ENCODE results near the gene RAD51B.
"Not testable (repeated sequence)": the region's sequence is repeated elsewhere in the genome, so short reads cannot be mapped to it uniquely, and the experiment has no call there.

Gene RAD51B

DNA sequence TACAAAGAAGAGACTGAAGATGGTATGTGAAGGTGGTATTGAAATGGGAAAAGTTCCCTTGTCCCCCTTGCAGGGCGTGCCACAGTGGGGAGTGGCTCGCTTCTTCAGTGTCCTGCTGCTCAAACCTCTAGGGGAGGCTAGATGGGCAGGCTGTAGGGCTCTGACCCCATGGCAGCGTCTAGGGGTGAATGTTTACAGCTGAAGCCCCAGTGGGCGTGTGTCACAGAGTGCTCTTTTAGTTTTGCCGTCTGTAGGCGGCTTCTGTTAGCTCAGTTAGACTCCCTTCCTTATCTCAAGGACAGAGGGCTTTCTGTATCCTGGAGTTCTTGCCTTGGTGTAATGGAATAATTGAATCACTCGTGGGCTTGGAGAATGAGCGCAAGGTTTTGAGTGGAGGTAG lies 266.2 kb downstream of the RAD51B start:
- no peak for DNase-seq

DNA sequence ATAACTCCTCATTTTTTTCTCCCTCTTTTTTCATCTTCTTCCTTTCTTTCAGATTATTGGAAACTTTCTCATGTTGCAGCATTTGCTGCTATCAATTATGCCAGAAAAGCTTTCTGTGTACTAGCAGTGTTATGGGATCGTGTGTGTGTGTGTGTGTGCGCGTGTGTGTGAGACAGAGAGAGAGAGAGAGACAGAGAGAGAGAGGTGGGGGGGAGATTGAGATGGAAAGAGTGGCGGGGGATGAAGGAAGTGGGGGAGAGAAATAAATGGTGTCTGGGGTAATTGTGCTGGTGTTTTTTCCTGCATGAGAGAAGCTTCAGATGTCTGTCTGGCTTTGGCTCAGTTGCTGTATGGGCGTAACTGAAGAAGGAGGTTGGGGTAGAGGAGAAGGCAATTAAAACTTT lies 268.9 kb downstream of the RAD51B start:
- DNase-seq, result peak; percentile 40

GRCh38 chr14:68089146-68089731 lies 269.7 kb downstream of the RAD51B start:
- DNase-seq, result peak; percentile 89

DNA sequence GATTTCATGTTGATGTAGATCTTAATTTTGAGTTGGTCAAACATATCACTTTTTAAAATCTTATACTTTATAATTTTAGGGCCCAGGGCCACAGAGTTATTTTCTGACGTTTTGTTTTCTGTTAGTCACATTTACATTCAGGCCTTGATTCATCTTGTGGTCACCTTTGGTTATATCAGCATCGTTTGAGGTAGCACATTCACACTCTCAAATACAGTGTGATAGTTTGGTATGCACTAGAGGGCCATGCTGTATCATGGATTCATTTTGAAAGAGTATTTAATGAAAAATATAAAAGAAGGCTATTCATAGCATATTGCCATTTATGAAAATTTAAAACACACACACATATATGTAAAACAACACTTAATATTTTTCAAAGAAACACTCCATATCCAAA lies 274.6 kb downstream of the RAD51B start:
- no peak for DNase-seq

- DNase-seq, result no peak
Measured at GRCh38 chr14:68094752-68095151, 275.2 kb downstream of the RAD51B start.

- no peak for DNase-seq
Measured at GRCh38 chr14:68097727-68098126, 278.1 kb downstream of the RAD51B start.

DNA sequence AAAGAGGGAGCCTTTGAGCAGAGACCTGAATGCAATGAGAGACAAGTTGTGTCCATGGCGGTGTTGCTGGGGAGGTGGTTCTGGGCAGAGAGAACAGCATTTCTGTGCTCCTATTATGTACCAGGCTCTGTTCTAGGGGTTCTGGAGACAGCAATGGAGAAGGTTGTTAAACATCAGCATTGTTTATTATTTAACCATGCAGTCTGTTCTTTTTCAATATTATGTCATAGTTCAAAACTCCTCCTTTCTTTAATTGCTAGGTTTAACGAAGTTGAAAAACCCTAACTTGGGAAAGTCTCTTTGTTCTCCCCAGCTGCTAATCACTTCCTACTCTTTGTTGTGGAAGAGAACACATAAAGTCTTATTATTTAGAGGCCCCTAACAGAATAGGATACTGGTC lies 279.3 kb downstream of the RAD51B start:
- DNase-seq, result no peak

DNA sequence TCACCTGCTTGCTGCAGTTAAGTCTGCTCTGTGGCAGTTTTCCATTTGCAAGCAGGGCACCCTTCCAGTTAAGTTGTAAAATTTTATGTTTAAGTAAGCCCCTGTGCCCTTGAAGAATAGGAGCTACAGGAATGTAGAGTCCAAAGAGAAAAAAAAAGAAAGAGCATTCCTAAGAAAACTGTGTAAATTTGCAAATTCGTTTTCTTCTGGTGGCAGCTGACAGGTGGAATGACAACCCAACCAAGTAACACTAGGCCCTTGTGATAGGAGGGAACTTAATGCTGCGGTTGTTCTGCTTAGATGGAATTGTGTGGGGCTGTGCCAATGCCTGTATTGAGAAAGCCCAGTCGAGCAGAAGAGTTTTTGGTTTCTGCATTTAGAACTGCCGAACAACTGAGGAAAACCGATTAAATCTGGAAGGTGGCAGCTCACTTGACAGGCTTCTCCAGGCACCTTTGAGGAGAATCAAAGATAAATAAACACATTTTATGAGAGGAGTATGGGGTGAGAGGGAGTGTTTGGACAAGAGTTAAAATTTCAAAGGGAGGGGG lies 280.0 kb downstream of the RAD51B start:
- DNase-seq, result no peak

GRCh38 chr14:68101715-68102301 lies 282.2 kb downstream of the RAD51B start:
- not testable (repeated sequence) for DNase-seq

DNA sequence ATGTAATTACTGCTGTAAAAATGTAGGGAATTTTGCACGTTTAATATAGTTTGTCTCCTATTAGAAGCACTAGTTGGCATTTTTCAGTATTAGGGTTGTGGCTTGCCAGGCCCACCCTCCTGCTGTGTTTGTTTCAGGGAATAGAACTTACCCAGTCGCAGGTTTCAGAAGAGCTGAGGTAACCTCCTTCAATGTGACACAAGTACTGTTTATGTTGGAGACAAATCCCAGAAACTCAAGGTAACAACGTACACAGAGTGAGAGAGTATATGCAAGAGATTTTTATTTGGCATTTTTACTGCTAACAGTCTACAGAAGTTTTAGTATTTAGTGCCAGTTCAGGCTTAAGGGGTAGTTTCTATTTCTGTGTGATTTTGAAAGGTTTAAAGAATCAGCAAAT lies 284.3 kb downstream of the RAD51B start:
- no peak for DNase-seq

DNA sequence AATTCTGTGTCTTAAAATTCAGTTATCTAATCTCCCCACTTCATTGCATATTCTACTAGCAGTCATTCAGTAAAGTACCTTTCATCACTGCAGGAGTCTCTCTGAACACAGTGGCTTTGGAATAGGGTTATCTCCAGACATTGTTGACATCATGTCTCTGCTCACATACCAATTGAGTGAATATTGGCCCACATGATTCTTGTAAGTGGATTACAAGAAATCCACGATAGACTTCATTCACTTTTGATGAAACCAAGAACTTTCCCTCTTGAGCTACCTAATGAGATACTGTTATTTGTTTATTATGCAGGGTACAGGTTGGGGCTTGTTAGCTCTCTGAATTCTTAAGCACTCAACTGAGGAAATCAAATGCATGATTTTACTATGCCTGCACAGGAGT lies 284.9 kb downstream of the RAD51B start:
- DNase-seq, result no peak

DNA sequence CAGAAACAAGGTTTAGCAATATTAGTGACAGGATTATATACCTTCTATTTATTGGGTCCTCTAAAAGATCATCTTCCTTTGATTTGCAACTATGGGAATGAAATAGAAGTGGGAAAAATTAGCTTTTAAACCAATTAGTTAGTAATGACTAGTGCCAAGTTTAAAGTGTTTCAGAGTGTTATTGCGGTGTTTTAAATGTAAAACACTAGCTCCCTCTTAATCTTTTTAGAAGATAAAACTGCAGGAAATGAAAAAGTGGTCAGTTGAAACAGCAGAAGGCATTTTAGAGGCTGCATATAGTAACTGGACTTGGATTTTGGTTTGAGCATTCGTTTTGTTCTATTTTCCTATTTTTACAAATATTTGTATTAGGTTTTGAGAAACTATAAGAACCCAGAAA lies 286.2 kb downstream of the RAD51B start:
- no peak for DNase-seq

DNA sequence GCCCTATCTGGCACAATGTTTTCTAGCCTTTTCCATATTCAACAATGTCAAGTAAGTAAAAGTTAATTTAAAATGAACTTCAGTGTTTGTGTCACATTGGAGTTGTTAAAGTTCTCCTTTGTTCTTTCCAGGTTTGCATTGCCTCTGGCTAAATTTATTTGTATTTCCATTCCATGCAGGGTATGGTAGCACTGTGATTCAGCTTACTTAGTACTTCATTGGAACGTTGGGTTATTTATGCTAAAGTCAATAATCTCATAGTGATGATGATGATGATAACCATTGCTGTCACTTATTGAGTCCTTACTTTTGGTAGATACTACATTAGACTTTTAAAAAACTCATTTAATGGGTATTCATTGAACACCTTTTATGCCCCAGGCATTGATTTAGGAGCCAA lies 286.9 kb downstream of the RAD51B start:
- no peak for DNase-seq

- DNase-seq, result no peak
Measured at GRCh38 chr14:68106905-68107304, 287.3 kb downstream of the RAD51B start.

- DNase-seq, result no peak
Measured at GRCh38 chr14:68109132-68109900, 289.7 kb downstream of the RAD51B start.

GRCh38 chr14:68111097-68111852 lies 291.7 kb downstream of the RAD51B start:
- peak; percentile 76 for DNase-seq

DNA sequence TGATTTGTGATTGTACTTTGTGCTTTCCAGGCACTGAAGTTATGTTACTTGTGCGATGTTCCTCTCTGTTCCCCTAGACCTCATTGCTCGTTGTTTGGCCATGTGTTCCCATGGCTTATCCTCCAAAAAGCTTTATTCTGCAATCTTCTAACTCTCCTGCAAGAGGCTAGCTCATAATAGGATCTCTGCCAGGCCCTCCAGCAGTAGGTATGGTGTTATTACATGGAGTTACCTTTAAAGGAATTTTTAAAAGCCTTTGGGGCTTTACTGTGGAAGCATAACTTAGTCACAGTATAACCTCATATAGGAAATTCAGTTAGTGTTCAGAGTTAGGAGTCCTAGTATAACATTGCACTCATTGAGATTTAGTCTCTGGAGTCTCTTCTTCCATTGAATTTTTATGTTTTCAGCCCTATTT lies 292.3 kb downstream of the RAD51B start:
- no peak for DNase-seq

DNA sequence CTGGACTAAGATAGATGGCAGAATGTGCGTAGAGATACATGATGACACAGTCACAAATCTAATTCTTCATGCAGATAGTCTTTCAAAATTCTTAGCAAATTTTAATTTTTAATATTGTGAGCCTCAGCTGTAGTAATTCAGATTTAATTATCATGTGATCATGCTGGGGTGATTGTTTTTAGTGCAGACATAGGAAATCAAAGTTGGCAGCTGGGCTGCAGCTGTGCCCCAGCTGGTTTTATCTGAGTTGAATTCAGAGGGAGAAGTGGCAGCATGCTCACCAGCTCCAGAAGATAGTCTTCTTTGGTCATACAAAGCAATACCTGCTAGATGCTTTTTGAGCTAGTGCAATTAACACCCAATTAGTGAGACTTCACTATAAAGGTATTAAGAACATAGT lies 292.9 kb downstream of the RAD51B start:
- DNase-seq, result no peak

GRCh38 chr14:68113343-68113930 lies 293.9 kb downstream of the RAD51B start:
- DNase-seq, result no peak

DNA sequence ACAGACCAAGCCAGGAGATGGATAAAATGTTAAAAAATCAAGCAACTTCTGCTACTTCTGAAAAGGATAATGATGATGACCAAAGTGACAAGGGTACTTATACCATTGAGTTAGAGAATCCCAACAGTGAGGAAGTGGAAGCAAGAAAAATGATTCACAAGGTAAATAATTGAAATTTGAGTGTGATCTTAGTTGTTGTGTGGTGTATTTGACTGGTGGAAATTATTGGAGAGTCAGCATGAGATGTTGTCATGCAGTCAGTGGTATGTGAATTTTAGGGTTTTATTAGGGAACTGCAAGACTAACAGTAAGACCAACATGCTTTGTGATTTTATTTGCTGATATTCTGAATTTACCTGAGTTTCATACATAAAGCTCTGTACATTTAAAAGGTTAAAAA lies 296.4 kb downstream of the RAD51B start:
- not testable (repeated sequence) for DNase-seq

DNA sequence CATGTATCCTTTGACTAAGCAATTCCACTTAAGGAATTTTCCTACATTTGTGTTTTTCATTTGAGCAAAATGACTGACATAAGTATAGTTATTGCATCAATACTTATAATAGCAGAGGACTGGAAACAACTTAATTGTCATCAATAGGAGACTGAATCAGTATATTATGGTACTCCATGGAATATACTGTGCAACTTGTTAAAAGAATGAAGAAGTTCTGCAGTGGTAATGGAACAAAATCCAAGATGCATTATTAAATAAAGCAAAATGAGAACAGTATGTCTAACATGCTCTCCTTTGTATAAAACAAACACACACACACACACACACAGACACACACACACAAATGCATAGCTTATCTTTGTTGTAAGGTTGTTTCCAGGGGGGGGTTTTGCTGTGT lies 303.1 kb downstream of the RAD51B start:
- DNase-seq, result no peak

DNA sequence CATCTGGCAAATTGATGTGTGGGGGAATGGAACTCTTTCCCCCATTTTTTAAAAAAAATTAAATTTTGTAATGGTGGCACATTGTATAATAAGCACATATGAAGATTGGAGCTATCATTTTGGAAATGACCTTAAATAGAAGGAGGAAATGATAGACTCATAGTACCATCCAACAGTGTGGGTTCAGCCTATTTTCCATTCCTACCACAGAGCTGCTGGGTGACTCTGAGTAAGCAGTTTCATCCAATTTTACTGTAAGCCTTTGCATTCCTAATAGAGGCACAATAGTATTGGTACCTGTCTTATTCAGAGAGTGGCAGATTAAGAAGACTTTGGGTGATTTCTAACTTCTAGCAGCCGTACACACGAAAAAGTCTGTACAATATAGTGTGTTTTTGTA lies 304.5 kb downstream of the RAD51B start:
- DNase-seq, result no peak

All from NCI-H2107 (cell line).